PC-9 (cell line): ENCODE data around the gene RNF148.
"Not testable (repeated sequence)": the region's sequence is repeated elsewhere in the genome, so short reads cannot be mapped to it uniquely, and the experiment has no call there.

Experiments
- CTCF ChIP-seq: fragments of 200-600 bp; sonication (generic); conservative IDR thresholded peaks from 2 replicates; pipeline ENCODE4 v1.6.1; 2017; ENCODE audit warnings: mixed run types, antibody characterized with exemption, mild to moderate bottlenecking, moderate library complexity
- EZH2 ChIP-seq: fragments of 200-600 bp; sonication (generic); IDR thresholded peaks from 2 replicates; pipeline ENCODE4 v1.8.0; 2017; ENCODE audit warnings: antibody characterized with exemption, low read depth

GRCh38 chr7:122679269-122679709, 23.4 kb downstream of the RNF148 start:
- TF ChIP-seq CTCF, EZH2: not testable (repeated sequence)
